GM10248 (cell line): ENCODE results near the gene KCNQ5.
"Not testable (repeated sequence)": the region's sequence is repeated elsewhere in the genome, so short reads cannot be mapped to it uniquely, and the experiment has no call there.

Source experiments
- CTCF ChIA-PET: fragments of 300-600 bp; sonication (Branson Sonifier 250); formaldehyde crosslinking; extraction: SDS; loops from one replicate; lab custom pipeline; 2021; ENCODE audit warnings: antibody characterized with exemption; lab: Yijun Ruan, JAX
- POLR2A ChIA-PET: fragments of 350-650 bp; sonication (Branson Sonifier 250); formaldehyde crosslinking; extraction: SDS; loops from one replicate; lab custom pipeline; 2020; ENCODE audit warnings: antibody characterized with exemption; lab: Yijun Ruan, JAX
- DNase-seq: peaks from one replicate; pipeline ENCODE4 v3.0.0; 2012; ENCODE audit errors: extremely low spot score
- TF ChIP-seq, protein P1 (sequence below): IDR thresholded peaks from 2 replicates; pipeline ENCODE4 v1.5.1; 2012; ENCODE audit warnings: mild to moderate bottlenecking, low read depth; ENCODE audit errors: extremely low read depth, missing control alignments, control extremely low read depth

The KCNQ5 gene

GRCh38 chr6:72968704-72969103 lies 346.8 kb downstream of the KCNQ5 start:
- ChIA-PET POLR2A (no interaction called here), CTCF (interaction anchor here (0.9 kb wide), 1 partner anchor 81 kb away, joined by 3 read pairs; no protein-coding TSS in a partner anchor)
- no peak for DNase-seq
- TF ChIP-seq, protein P1, sequence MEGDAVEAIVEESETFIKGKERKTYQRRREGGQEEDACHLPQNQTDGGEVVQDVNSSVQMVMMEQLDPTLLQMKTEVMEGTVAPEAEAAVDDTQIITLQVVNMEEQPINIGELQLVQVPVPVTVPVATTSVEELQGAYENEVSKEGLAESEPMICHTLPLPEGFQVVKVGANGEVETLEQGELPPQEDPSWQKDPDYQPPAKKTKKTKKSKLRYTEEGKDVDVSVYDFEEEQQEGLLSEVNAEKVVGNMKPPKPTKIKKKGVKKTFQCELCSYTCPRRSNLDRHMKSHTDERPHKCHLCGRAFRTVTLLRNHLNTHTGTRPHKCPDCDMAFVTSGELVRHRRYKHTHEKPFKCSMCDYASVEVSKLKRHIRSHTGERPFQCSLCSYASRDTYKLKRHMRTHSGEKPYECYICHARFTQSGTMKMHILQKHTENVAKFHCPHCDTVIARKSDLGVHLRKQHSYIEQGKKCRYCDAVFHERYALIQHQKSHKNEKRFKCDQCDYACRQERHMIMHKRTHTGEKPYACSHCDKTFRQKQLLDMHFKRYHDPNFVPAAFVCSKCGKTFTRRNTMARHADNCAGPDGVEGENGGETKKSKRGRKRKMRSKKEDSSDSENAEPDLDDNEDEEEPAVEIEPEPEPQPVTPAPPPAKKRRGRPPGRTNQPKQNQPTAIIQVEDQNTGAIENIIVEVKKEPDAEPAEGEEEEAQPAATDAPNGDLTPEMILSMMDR = no peak

DNA sequence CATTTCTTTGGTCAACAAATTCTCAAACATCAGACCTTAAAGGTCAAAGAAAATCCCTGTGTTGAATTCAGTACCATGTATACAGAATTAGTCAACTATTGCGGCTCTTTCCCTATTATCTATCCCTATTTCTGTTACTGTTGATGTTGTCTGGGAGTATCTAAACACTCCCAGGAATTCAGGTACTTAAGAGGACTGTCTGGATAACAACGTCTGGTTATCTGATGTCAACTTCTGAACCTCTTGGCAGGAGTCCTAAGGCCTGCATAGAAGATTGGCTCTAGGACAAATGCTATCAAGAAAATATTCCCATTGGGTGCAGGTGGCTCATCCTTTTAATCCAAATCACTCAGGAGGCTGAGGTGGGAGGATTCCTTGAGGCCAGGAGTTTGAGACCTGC lies 347.8 kb downstream of the KCNQ5 start:
- ChIA-PET POLR2A (no interaction called here), CTCF (interaction anchor here (0.9 kb wide), 1 partner anchor 80 kb away, joined by 3 read pairs; no protein-coding TSS in a partner anchor)
- DNase-seq = no peak
- TF ChIP-seq, protein P1 = no peak

GRCh38 chr6:72972579-72972978 lies 350.7 kb downstream of the KCNQ5 start:
- TF ChIP-seq, protein P1 = no peak
- POLR2A ChIA-PET = no interaction called here
- no peak for DNase-seq
- CTCF ChIA-PET = interaction anchor here (0.7 kb wide), 1 partner anchor 25 kb away, joined by 3 read pairs; no protein-coding TSS in a partner anchor

DNA sequence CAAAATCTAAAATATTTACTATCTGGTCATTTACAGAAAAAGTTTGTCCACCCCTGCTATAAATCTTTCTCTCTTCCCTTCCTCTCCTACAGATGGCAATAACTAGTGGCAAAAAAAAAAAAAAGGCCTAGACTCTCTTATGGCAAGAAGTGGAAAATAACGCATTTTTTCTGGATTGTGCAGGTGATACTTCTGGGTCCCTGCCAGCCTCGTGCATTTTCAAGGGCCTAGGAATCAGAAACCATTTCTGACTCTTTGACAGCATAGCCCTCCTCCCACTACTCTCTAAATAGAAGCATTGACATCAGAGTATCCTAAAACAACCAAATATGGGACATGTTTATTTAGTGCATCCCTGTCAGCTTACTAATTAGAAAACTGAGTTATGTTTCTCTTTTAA lies 352.4 kb downstream of the KCNQ5 start:
- CTCF ChIA-PET = no interaction called here
- no peak for DNase-seq

DNA sequence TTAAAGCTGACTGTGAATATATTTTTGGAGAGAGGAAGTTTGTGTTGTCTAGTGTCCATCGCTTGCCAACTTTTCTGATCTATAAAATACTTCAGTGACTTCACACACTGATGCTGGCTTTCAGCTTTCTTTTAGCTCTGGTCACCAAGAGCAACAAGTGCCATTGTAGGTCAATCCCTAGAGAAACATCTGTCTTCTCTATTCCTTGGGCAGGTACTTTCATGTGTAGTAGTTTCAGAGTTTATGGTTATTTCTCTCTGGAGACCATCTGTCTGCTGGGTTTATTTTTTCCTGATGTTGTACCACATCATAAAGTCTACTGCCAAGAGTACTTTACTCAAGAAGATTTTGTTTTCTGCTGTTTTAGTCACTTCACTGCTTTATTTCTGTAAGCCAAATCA lies 353.5 kb downstream of the KCNQ5 start:
- TF ChIP-seq, protein P1 = no peak
- no peak for DNase-seq
- POLR2A ChIA-PET = no interaction called here
- CTCF ChIA-PET = no interaction called here

More for the DNA sequence above, 352.4 kb downstream of the KCNQ5 start:
- POLR2A ChIA-PET = no interaction called here
- TF ChIP-seq, protein P1 = no peak

- POLR2A ChIA-PET = no interaction called here
- no peak for DNase-seq
- TF ChIP-seq, protein P1 = no peak
- CTCF ChIA-PET = interaction anchor here (0.6 to 0.7 kb wide), 2 partner anchors 14 to 16 kb away, joined by 3 read pairs; no protein-coding TSS in a partner anchor
Observed at GRCh38 chr6:72976484-72976883, 354.6 kb downstream of the KCNQ5 start.

DNA sequence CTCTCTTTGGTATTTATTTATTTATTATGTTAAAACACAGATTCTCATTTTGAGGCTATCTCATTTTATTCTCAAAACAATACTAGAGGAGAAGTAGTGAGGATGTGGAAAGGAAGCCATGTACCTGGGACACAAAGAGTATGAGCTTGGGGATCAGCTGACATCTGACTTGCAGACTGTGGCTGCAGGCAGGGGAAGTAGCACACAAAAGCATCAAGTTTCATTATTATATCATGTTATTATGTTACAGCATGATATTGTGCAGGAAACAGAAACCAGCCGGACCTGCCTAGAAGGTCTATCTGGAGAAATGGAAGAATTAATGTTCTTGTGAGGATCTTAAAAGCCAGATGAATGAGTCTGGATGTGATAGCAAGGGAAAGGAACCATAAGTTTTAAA lies 355.2 kb downstream of the KCNQ5 start:
- TF ChIP-seq, protein P1 = no peak
- ChIA-PET CTCF (no interaction called here), POLR2A (no interaction called here)
- DNase-seq = peak; percentile 15

GRCh38 chr6:72978808-72979207 lies 356.9 kb downstream of the KCNQ5 start:
- POLR2A ChIA-PET, CTCF ChIA-PET, DNase-seq: not testable (repeated sequence)

GRCh38 chr6:72984189-72984831 lies 362.4 kb downstream of the KCNQ5 start:
- CTCF ChIA-PET, POLR2A ChIA-PET, DNase-seq: not testable (repeated sequence)
